ENCODE measurements around the gene IL1R2.
"Not testable (repeated sequence)": the region's sequence is repeated elsewhere in the genome, so short reads cannot be mapped to it uniquely, and the experiment has no call there.

The IL1R2 gene

DNA sequence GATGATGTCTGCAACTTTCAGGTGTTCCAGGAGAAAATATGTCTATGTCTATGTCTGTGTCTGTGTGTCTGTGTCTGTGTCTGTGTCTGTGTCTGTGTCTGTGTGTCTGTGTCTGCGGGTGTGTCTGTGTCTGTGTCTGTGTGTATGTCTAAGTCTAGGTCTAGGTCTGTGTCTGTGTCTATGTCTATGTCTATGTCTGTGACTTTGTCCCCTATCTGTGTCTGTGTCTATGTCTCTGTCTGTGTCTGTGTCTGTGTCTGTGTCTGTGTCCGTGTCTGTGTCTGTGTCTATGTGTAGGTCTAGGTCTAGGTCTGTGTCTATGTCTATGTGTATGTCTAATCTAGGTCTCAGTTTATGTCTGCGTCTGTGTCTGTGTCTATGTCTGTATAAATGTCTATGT is 10.5 kb downstream of the IL1R2 start:
- H3K4me2 ChIP-seq (ENCODE audit: insufficient read depth, low read length, poor library complexity, severe bottlenecking): no peak overlapping the region
- H3K9me3 ChIP-seq (replicated peaks in 1 of 2; ENCODE audit: control insufficient read depth in 2 of 2, insufficient read depth in 1 of 2, low read depth in 1 of 2, low read length in 2 of 2): no peaks in the 10 kb centered on the region
- no CpG with 5 or more reads among the region's 3 CpGs for WGBS, 2 donors (ENCODE audit: extremely low coverage in 2 of 2, insufficient read length in 2 of 2, insufficient replicate concordance in 1 of 2)
- H2BK15ac ChIP-seq (ENCODE audit: low read length): no peak overlapping the region
- no peak overlapping the region for H4K91ac ChIP-seq (ENCODE audit: low read depth, low read length, poor library complexity)
- H3K9ac ChIP-seq (ENCODE audit: low read depth, low read length, poor library complexity): no peak overlapping the region
- no peak overlapping the region for H4K8ac ChIP-seq (ENCODE audit: low read depth, low read length)
- DNase-seq (ENCODE audit: low spot score): no peak
- no peak overlapping the region for H2BK120ac ChIP-seq (ENCODE audit: low read depth, low read length)
- H3K4me1 ChIP-seq (ENCODE audit: control insufficient read depth in 2 of 2, insufficient read depth in 1 of 2, low read depth in 1 of 2, low read length in 2 of 2): no peaks in the 10 kb centered on the region
- no peak overlapping the region for H3K4me3 ChIP-seq (ENCODE audit: low read length in 2 of 2)
- H3K23ac ChIP-seq (ENCODE audit: low read depth, low read length, poor library complexity): no peak overlapping the region
- H3K14ac ChIP-seq (ENCODE audit: low read length): no peak overlapping the region
- no peaks in the 10 kb centered on the region for H3K36me3 ChIP-seq (replicated peaks in 1 of 2; ENCODE audit: control insufficient read depth in 2 of 2, insufficient read depth in 2 of 2, low read length in 2 of 2)
- no peaks in the 10 kb centered on the region for H3K27me3 ChIP-seq (ENCODE audit: control insufficient read depth in 3 of 3, insufficient read depth in 3 of 3, low read depth in 1 of 3, low read length in 3 of 3)
- H2BK12ac ChIP-seq (ENCODE audit: low read length): no peak overlapping the region
- H3K18ac ChIP-seq (ENCODE audit: low read length): no peak overlapping the region
- no peak overlapping the region for H2AFZ ChIP-seq (ENCODE audit: low read length)
- no peak overlapping the region for H3K4ac ChIP-seq (ENCODE audit: low read length)
- no peaks in the 10 kb centered on the region for H3K79me1 ChIP-seq (ENCODE audit: low read depth, low read length)
- no peak overlapping the region for H2BK5ac ChIP-seq (ENCODE audit: low read length)
- H3K27ac ChIP-seq (replicated peaks; ENCODE audit: low read length): no peak overlapping the region
- H2AK5ac ChIP-seq (ENCODE audit: low read depth, low read length): no peak overlapping the region

GRCh38 chr2:102002909-102003308 is 11.1 kb downstream of the IL1R2 start:
- H3K23ac ChIP-seq (ENCODE audit: low read depth, low read length, poor library complexity); H3K4ac ChIP-seq (ENCODE audit: low read length); H3K14ac ChIP-seq (ENCODE audit: low read length); H3K79me1 ChIP-seq (ENCODE audit: low read depth, low read length); H2BK120ac ChIP-seq (ENCODE audit: low read depth, low read length); H3K4me1 ChIP-seq (ENCODE audit: control insufficient read depth in 2 of 2, insufficient read depth in 1 of 2, low read depth in 1 of 2, low read length in 2 of 2); H3K18ac ChIP-seq (ENCODE audit: low read length); DNase-seq (ENCODE audit: low spot score); H4K8ac ChIP-seq (ENCODE audit: low read depth, low read length); H3K4me2 ChIP-seq (ENCODE audit: insufficient read depth, low read length, poor library complexity, severe bottlenecking); H3K27ac ChIP-seq (replicated peaks; ENCODE audit: low read length); H3K9me3 ChIP-seq (replicated peaks in 1 of 2; ENCODE audit: control insufficient read depth in 2 of 2, insufficient read depth in 1 of 2, low read depth in 1 of 2, low read length in 2 of 2); H4K91ac ChIP-seq (ENCODE audit: low read depth, low read length, poor library complexity); H3K4me3 ChIP-seq (ENCODE audit: low read length in 2 of 2); H3K27me3 ChIP-seq (ENCODE audit: control insufficient read depth in 3 of 3, insufficient read depth in 3 of 3, low read depth in 1 of 3, low read length in 3 of 3); H2BK12ac ChIP-seq (ENCODE audit: low read length); H3K9ac ChIP-seq (ENCODE audit: low read depth, low read length, poor library complexity); H2BK5ac ChIP-seq (ENCODE audit: low read length); H2BK15ac ChIP-seq (ENCODE audit: low read length); H3K36me3 ChIP-seq (replicated peaks in 1 of 2; ENCODE audit: control insufficient read depth in 2 of 2, insufficient read depth in 2 of 2, low read length in 2 of 2); H2AK5ac ChIP-seq (ENCODE audit: low read depth, low read length); H2AFZ ChIP-seq (ENCODE audit: low read length): not testable (repeated sequence)
- no CpG with 5 or more reads among the region's 3 CpGs for WGBS, 2 donors (ENCODE audit: extremely low coverage in 2 of 2, insufficient read length in 2 of 2, insufficient replicate concordance in 1 of 2)

GRCh38 chr2:102003696-102004095 is 11.9 kb downstream of the IL1R2 start:
- no peak overlapping the region for H4K8ac ChIP-seq (ENCODE audit: low read depth, low read length)
- no peak overlapping the region for H3K4me2 ChIP-seq (ENCODE audit: insufficient read depth, low read length, poor library complexity, severe bottlenecking)
- no peak overlapping the region for H2BK15ac ChIP-seq (ENCODE audit: low read length)
- no peak overlapping the region for H2AK5ac ChIP-seq (ENCODE audit: low read depth, low read length)
- no peaks in the 10 kb centered on the region for H3K79me1 ChIP-seq (ENCODE audit: low read depth, low read length)
- H2AFZ ChIP-seq (ENCODE audit: low read length): no peak overlapping the region
- H3K4ac ChIP-seq (ENCODE audit: low read length): no peak overlapping the region
- H2BK5ac ChIP-seq (ENCODE audit: low read length): no peak overlapping the region
- H3K27ac ChIP-seq (replicated peaks; ENCODE audit: low read length): no peak overlapping the region
- no peak for DNase-seq (ENCODE audit: low spot score)
- no peak overlapping the region for H3K14ac ChIP-seq (ENCODE audit: low read length)
- no peak overlapping the region for H2BK12ac ChIP-seq (ENCODE audit: low read length)
- H3K4me1 ChIP-seq (ENCODE audit: control insufficient read depth in 2 of 2, insufficient read depth in 1 of 2, low read depth in 1 of 2, low read length in 2 of 2): no peaks in the 10 kb centered on the region
- H3K9me3 ChIP-seq (replicated peaks in 1 of 2; ENCODE audit: control insufficient read depth in 2 of 2, insufficient read depth in 1 of 2, low read depth in 1 of 2, low read length in 2 of 2): no peaks in the 10 kb centered on the region
- H3K36me3 ChIP-seq (replicated peaks in 1 of 2; ENCODE audit: control insufficient read depth in 2 of 2, insufficient read depth in 2 of 2, low read length in 2 of 2): no peaks in the 10 kb centered on the region
- no peak overlapping the region for H3K4me3 ChIP-seq (ENCODE audit: low read length in 2 of 2)
- no peak overlapping the region for H3K23ac ChIP-seq (ENCODE audit: low read depth, low read length, poor library complexity)
- WGBS, 2 donors (ENCODE audit: extremely low coverage in 2 of 2, insufficient read length in 2 of 2, insufficient replicate concordance in 1 of 2): no CpG with 5 or more reads among the region's 3 CpGs
- no peak overlapping the region for H2BK120ac ChIP-seq (ENCODE audit: low read depth, low read length)
- no peak overlapping the region for H4K91ac ChIP-seq (ENCODE audit: low read depth, low read length, poor library complexity)
- no peaks in the 10 kb centered on the region for H3K27me3 ChIP-seq (ENCODE audit: control insufficient read depth in 3 of 3, insufficient read depth in 3 of 3, low read depth in 1 of 3, low read length in 3 of 3)
- H3K9ac ChIP-seq (ENCODE audit: low read depth, low read length, poor library complexity): no peak overlapping the region
- no peak overlapping the region for H3K18ac ChIP-seq (ENCODE audit: low read length)

- H2AK5ac ChIP-seq (ENCODE audit: low read depth, low read length): no peak overlapping the region
- H3K27me3 ChIP-seq (ENCODE audit: control insufficient read depth in 3 of 3, insufficient read depth in 3 of 3, low read depth in 1 of 3, low read length in 3 of 3): no peaks in the 10 kb centered on the region
- no peaks in the 10 kb centered on the region for H3K9me3 ChIP-seq (replicated peaks in 1 of 2; ENCODE audit: control insufficient read depth in 2 of 2, insufficient read depth in 1 of 2, low read depth in 1 of 2, low read length in 2 of 2)
- no peak overlapping the region for H3K27ac ChIP-seq (replicated peaks; ENCODE audit: low read length)
- H3K4me1 ChIP-seq (ENCODE audit: control insufficient read depth in 2 of 2, insufficient read depth in 1 of 2, low read depth in 1 of 2, low read length in 2 of 2): no peaks in the 10 kb centered on the region
- no peak overlapping the region for H2BK12ac ChIP-seq (ENCODE audit: low read length)
- no peak overlapping the region for H3K14ac ChIP-seq (ENCODE audit: low read length)
- H2AFZ ChIP-seq (ENCODE audit: low read length): no peak overlapping the region
- WGBS, 2 donors (ENCODE audit: extremely low coverage in 2 of 2, insufficient read length in 2 of 2, insufficient replicate concordance in 1 of 2): no CpG with 5 or more reads among the region's 2 CpGs
- H3K4me2 ChIP-seq (ENCODE audit: insufficient read depth, low read length, poor library complexity, severe bottlenecking): no peak overlapping the region
- H3K79me1 ChIP-seq (ENCODE audit: low read depth, low read length): no peaks in the 10 kb centered on the region
- H4K91ac ChIP-seq (ENCODE audit: low read depth, low read length, poor library complexity): no peak overlapping the region
- no peak overlapping the region for H3K4me3 ChIP-seq (ENCODE audit: low read length in 2 of 2)
- H3K9ac ChIP-seq (ENCODE audit: low read depth, low read length, poor library complexity): no peak overlapping the region
- DNase-seq (ENCODE audit: low spot score): no peak
- H3K18ac ChIP-seq (ENCODE audit: low read length): no peak overlapping the region
- no peak overlapping the region for H2BK15ac ChIP-seq (ENCODE audit: low read length)
- H2BK5ac ChIP-seq (ENCODE audit: low read length): no peak overlapping the region
- H3K36me3 ChIP-seq (replicated peaks in 1 of 2; ENCODE audit: control insufficient read depth in 2 of 2, insufficient read depth in 2 of 2, low read length in 2 of 2): no peaks in the 10 kb centered on the region
- no peak overlapping the region for H3K4ac ChIP-seq (ENCODE audit: low read length)
- no peak overlapping the region for H3K23ac ChIP-seq (ENCODE audit: low read depth, low read length, poor library complexity)
- no peak overlapping the region for H2BK120ac ChIP-seq (ENCODE audit: low read depth, low read length)
- no peak overlapping the region for H4K8ac ChIP-seq (ENCODE audit: low read depth, low read length)
Measured at GRCh38 chr2:102004581-102004980, 12.8 kb downstream of the IL1R2 start.
